WTC11 (cell line): ENCODE data around the gene SEPTIN8. TPM values are rescaled to one million over a fixed set of nuclear protein-coding genes. Genes with fewer than 3 reads are reported as not detected.

Source experiments
- ATAC-seq: fragments of 200-7000 bp; cut with Tn5 transposase; 2 replicates; pipeline ENCODE4 v1.10.0; 2021; ENCODE audit warnings: mild to moderate bottlenecking, moderate library complexity
- CTCF ChIA-PET: fragments of 300-600 bp; sonication (Branson Sonifier 250); formaldehyde crosslinking; loops from one replicate; lab custom pipeline; 2021; ENCODE audit warnings: antibody characterized with exemption; lab: Charles Lee
- POLR2A ChIA-PET: fragments of 350-600 bp; sonication (Branson Sonifier 250); formaldehyde crosslinking; loops from one replicate; lab custom pipeline; 2021; ENCODE audit warnings: antibody characterized with exemption; lab: Charles Lee
- DNase-seq: peaks from one replicate; pipeline ENCODE4 v3.0.0; 2021; ENCODE audit warnings: low spot score
- H3K27ac Mint-ChIP-seq: 2 replicates; pipeline ENCODE4 v1.8.0; 2021; ENCODE audit warnings: mixed read lengths
- H3K27me3 Mint-ChIP-seq: 2 replicates; pipeline ENCODE4 v1.8.0; 2021; ENCODE audit warnings: low read depth, mild to moderate bottlenecking, moderate library complexity, mixed read lengths
- H3K36me3 Mint-ChIP-seq: 2 replicates; pipeline ENCODE4 v1.8.0; 2021; ENCODE audit warnings: mixed read lengths
- H3K4me1 Mint-ChIP-seq: 2 replicates; pipeline ENCODE4 v1.8.0; 2022; ENCODE audit warnings: mixed read lengths
- H3K4me3 Mint-ChIP-seq: 2 replicates; pipeline ENCODE4 v1.8.0; 2021; ENCODE audit warnings: mild to moderate bottlenecking, moderate library complexity, mixed read lengths
- H3K9me3 Mint-ChIP-seq: 2 replicates; pipeline ENCODE4 v1.8.0; 2021; ENCODE audit warnings: mixed read lengths
- CBFB ChIP-seq: sonication (generic); formaldehyde crosslinking; IDR thresholded peaks from 2 replicates; pipeline ENCODE4 v1.8.1; 2022; ENCODE audit warnings: mild to moderate bottlenecking, low read depth, missing genetic modification reagents
- CREB1 ChIP-seq: sonication (generic); formaldehyde crosslinking; IDR thresholded peaks from 2 replicates; pipeline ENCODE4 v1.8.0; 2023; ENCODE audit warnings: mild to moderate bottlenecking, missing genetic modification reagents
- ESRRA ChIP-seq: sonication (generic); formaldehyde crosslinking; IDR thresholded peaks from 2 replicates; pipeline ENCODE4 v1.8.1; 2022; ENCODE audit warnings: mild to moderate bottlenecking, missing genetic modification reagents, borderline replicate concordance
- FOXK1 ChIP-seq: sonication (generic); formaldehyde crosslinking; IDR thresholded peaks from 2 replicates; pipeline ENCODE4 v1.8.0; 2022; ENCODE audit warnings: mild to moderate bottlenecking, moderate library complexity, missing genetic modification reagents
- FOXP1 ChIP-seq: sonication (generic); formaldehyde crosslinking; IDR thresholded peaks from 2 replicates; pipeline ENCODE4 v1.8.0; 2022; ENCODE audit warnings: missing genetic modification reagents, mild to moderate bottlenecking, moderate library complexity, borderline replicate concordance
- MYBL2 ChIP-seq: sonication (generic); formaldehyde crosslinking; IDR thresholded peaks from 2 replicates; pipeline ENCODE4 v1.8.1; 2023; ENCODE audit warnings: mild to moderate bottlenecking, moderate library complexity, missing genetic modification reagents
- NR1H2 ChIP-seq: sonication (generic); formaldehyde crosslinking; IDR thresholded peaks from 2 replicates; pipeline ENCODE4 v1.9.0; 2021; ENCODE audit warnings: mild to moderate bottlenecking, moderate library complexity, missing genetic modification reagents
- OVOL2 ChIP-seq: fragments of 250-450 bp; sonication (Bioruptor Pico); IDR thresholded peaks from 2 replicates; pipeline ENCODE4 v1.9.0; 2021; ENCODE audit warnings: mild to moderate bottlenecking, borderline replicate concordance
- PRRX2 ChIP-seq: fragments of 250-450 bp; sonication (Bioruptor Pico); IDR thresholded peaks from 2 replicates; pipeline ENCODE4 v1.8.0; 2021; ENCODE audit warnings: mild to moderate bottlenecking
- SP1 ChIP-seq: sonication (generic); formaldehyde crosslinking; conservative IDR thresholded peaks from 2 replicates; pipeline ENCODE4 v1.8.1; 2022; ENCODE audit warnings: missing genetic modification reagents
- TEAD1 ChIP-seq: sonication (generic); formaldehyde crosslinking; IDR thresholded peaks from 2 replicates; pipeline ENCODE4 v1.8.0; 2022; ENCODE audit warnings: mild to moderate bottlenecking, missing genetic modification reagents
- ZBTB21 ChIP-seq: sonication (generic); formaldehyde crosslinking; IDR thresholded peaks from 2 replicates; pipeline ENCODE4 v1.8.1; 2023; ENCODE audit warnings: mild to moderate bottlenecking, missing genetic modification reagents, borderline replicate concordance
- ZNF138 ChIP-seq: sonication (generic); formaldehyde crosslinking; conservative IDR thresholded peaks from 2 replicates; pipeline ENCODE4 v1.8.1; 2022; ENCODE audit warnings: mild to moderate bottlenecking, moderate library complexity, missing genetic modification reagents
- ZNF671 ChIP-seq: fragments of 250-450 bp; sonication (Bioruptor Pico); IDR thresholded peaks from 2 replicates; pipeline ENCODE4 v1.8.0; 2021; ENCODE audit warnings: mild to moderate bottlenecking
- total RNA-seq: library from RNA; stranded (reverse); gene quantifications from 3 replicates; pipeline ENCODE4 v1.2.3, GENCODE V29; 2021
- TF ChIP-seq, protein P1 (sequence below): sonication (generic); formaldehyde crosslinking; IDR thresholded peaks from 2 replicates; pipeline ENCODE4 v1.8.0; 2022; ENCODE audit warnings: mild to moderate bottlenecking, missing genetic modification reagents
- TF ChIP-seq, protein P2 (sequence below): sonication (generic); formaldehyde crosslinking; IDR thresholded peaks from 2 replicates; pipeline ENCODE4 v1.8.0; 2023; ENCODE audit warnings: missing genetic modification reagents
- TF ChIP-seq, protein P3 (sequence below): fragments of 250-450 bp; sonication (Bioruptor Pico); IDR thresholded peaks from 2 replicates; pipeline ENCODE4 v1.9.0; 2021; ENCODE audit warnings: moderate library complexity, mild to moderate bottlenecking, inconsistent platforms, borderline replicate concordance
- TF ChIP-seq, protein P4 (sequence below): fragments of 250-450 bp; sonication (Bioruptor Pico); conservative IDR thresholded peaks from 2 replicates; pipeline ENCODE4 v1.9.0; 2021; ENCODE audit warnings: mild to moderate bottlenecking
- TF ChIP-seq, protein P5 (sequence below): fragments of 250-450 bp; sonication (Bioruptor Pico); IDR thresholded peaks from 2 replicates; pipeline ENCODE4 v1.9.0; 2021; ENCODE audit warnings: mild to moderate bottlenecking
- TF ChIP-seq, protein P6 (sequence below): sonication (generic); formaldehyde crosslinking; IDR thresholded peaks from 2 replicates; pipeline ENCODE4 v1.8.0; 2022; ENCODE audit warnings: mild to moderate bottlenecking, missing genetic modification reagents
- TF ChIP-seq, protein P7 (sequence below): fragments of 250-450 bp; sonication (Bioruptor Pico); IDR thresholded peaks from 2 replicates; pipeline ENCODE4 v1.8.0; 2021; ENCODE audit warnings: mild to moderate bottlenecking
- TF ChIP-seq, protein P8 (sequence below): fragments of 250-450 bp; sonication (Bioruptor Pico); IDR thresholded peaks from 2 replicates; pipeline ENCODE4 v1.9.0; 2021; ENCODE audit warnings: mild to moderate bottlenecking

The SEPTIN8 gene
- total RNA-seq, 1 experiment from 2014 or later = 35.8 TPM

DNA sequence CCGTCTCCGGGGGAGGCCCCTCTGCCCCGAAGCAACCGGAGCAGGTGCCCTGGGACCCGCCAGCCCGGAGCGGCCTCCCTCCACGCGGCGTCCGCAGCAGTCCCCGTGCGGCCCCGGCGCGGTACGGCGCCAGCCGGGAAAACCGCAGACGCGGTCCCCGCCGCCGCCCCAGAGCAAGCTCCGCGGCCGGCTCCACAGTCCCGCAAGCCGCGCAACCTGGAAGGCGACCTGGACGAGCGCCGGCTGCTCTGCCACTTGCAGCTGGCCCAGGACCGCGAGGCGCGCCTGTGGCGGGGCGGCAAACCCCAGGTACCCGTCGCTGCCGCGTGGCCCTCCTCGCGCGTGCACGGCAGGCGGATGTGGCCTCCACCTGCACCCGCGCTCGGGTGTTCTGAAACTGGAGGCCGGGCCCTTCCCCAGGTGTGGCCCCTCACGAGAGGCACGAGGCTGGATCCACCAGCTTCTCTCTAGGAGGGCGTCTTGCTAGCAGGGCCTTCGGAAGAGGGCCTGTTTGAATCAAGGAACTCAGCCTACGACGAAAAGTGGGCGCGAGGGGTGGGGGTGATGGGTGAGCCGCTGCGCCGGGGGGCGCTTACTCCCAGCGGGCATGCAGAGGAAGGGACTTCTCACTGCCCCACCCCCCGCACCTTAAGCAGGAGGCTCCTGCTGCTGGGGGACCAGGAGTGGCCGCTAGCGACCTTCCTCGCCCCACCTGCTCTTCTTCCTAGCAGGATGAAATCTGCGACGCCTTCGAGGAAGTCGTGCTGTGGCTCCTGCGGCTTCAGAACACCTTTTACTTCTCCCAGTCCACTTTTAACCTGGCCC lies 29.2 kb downstream of the SEPTIN8 start (continued):
- peak; percentile 93 for TF ChIP-seq FOXP1 (CRISPR knock-in tag)
- no peak; the same call in 1 of the 2 replicates for TF ChIP-seq TEAD1
- TF ChIP-seq, protein P1, sequence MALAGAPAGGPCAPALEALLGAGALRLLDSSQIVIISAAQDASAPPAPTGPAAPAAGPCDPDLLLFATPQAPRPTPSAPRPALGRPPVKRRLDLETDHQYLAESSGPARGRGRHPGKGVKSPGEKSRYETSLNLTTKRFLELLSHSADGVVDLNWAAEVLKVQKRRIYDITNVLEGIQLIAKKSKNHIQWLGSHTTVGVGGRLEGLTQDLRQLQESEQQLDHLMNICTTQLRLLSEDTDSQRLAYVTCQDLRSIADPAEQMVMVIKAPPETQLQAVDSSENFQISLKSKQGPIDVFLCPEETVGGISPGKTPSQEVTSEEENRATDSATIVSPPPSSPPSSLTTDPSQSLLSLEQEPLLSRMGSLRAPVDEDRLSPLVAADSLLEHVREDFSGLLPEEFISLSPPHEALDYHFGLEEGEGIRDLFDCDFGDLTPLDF = peak; percentile 86
- TF ChIP-seq, protein P2, sequence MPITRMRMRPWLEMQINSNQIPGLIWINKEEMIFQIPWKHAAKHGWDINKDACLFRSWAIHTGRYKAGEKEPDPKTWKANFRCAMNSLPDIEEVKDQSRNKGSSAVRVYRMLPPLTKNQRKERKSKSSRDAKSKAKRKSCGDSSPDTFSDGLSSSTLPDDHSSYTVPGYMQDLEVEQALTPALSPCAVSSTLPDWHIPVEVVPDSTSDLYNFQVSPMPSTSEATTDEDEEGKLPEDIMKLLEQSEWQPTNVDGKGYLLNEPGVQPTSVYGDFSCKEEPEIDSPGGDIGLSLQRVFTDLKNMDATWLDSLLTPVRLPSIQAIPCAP = no peak

DNA sequence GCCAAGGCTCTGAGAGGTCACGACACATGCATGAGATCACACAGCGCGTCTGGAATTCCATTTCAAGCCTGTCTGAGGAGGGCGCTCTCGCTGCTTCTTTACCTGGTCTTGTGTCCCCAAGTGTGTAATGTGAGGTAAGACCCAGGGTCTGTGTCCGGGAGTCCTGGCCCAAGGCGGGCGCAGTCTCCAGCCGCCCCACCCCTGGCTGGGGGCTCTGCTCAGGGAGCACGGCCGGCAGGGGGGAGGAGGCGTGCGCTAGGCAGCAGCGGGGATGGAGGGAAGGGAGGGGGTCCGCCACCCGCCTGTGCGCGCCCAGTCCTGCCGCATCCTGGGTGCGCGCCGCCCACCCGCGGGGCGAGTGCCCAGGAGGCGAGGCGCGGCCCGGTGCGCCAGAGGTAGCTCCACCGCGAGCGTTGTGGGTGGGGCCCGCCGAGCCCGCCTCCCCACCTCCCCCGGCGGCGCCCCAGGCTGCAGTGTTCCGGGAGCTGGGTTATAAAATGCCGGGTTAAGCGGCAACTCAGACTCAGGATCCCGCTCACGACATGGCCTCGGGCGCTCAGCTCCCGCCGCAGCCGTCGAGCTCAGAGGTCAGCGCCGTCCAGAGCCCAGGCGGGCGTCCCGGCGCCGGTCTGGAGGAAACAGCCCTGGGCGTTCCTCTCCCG lies 30.0 kb downstream of the SEPTIN8 start, which contains the start of gene CCNI2:
Gene CCNI2, plus strand, starts transcription at position 473 of the 662 bp plus-strand sequence. Its CDS starts 70 bp downstream, at position 543.
- ATAC-seq (peak; percentile 81), DNase-seq (peak; percentile 73)
- Mint-ChIP-seq H3K4me1 (peaks cover 4% of the 10 kb centered on the region; the same call in 1 of the 2 replicates), H3K4me3 (peak within 1 kb of the TSS; percentile 59), H3K27ac (no peak within 1 kb of the TSS), H3K9me3 (no peaks in the 10 kb centered on the region; the same call in 1 of the 2 replicates), H3K27me3 (peaks cover 66% of the 10 kb centered on the region), H3K36me3 (no peaks in the 10 kb centered on the region)
- POLR2A ChIA-PET = interaction anchor here (1.1 to 1.4 kb wide), 3 partner anchors 9 to 119 kb away, joined by 5 to 8 read pairs (median 6); partner anchors contain the start of genes GDF9, KIF3A and UQCRQ
- CTCF ChIA-PET = interaction anchor here (0.6 to 2.5 kb wide), 25 partner anchors 10 to 361 kb away, joined by 3 to 50 read pairs (median 4); partner anchors contain the start of genes GDF9, KIF3A, SEPTIN8 and SOWAHA
- no peak for TF ChIP-seq FOXP1 (CRISPR knock-in tag)
- no peak for TF ChIP-seq ESRRA (CRISPR knock-in tag)
- TF ChIP-seq, protein P3, sequence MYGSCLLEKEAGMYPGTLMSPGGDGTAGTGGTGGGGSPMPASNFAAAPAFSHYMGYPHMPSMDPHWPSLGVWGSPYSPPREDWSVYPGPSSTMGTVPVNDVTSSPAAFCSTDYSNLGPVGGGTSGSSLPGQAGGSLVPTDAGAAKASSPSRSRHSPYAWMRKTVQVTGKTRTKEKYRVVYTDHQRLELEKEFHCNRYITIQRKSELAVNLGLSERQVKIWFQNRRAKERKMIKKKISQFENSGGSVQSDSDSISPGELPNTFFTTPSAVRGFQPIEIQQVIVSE (CRISPR knock-in tag) = no peak
- TF ChIP-seq, protein P4, sequence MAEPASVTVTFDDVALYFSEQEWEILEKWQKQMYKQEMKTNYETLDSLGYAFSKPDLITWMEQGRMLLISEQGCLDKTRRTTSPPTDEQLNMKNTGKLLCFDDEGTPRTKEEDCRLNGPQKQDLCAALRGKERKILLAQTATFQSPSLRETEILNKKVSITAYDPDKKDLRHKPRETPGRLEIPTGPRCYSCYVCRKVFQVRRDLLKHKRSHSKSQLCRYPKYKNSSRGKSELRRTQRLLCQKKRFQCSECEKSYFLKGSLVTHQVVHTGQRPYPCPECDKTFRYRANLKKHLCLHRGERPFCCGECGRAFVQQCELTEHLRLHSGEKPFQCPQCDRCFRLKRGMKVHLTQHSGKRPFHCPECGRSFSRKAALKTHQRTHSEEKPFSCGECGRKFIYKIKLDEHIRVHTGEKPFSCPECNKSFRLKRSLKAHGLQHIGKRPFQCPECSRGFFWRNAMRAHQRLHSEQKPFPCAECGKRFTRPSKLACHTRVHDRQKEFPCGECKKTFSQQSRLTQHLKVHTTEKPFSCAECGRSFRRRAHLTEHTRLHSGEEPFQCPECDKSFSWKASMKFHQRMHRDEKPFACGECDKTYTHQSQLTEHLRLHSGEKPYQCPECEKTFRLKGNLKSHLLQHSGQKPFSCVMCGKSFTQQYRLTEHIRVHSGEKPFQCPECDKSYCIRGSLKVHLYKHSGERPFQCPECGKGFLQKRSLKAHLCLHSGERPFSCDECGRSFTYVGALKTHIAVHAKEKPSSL (CRISPR knock-in tag) = no peak
- no peak for TF ChIP-seq NR1H2 (CRISPR knock-in tag)
- no peak for TF ChIP-seq CBFB (CRISPR knock-in tag)
- no peak for TF ChIP-seq ZNF138 (CRISPR knock-in tag)
- TF ChIP-seq ZNF671 (CRISPR knock-in tag) = no peak
- TF ChIP-seq CREB1 (CRISPR knock-in tag) = no peak
- TF ChIP-seq, protein P1 = no peak
- TF ChIP-seq, protein P5, sequence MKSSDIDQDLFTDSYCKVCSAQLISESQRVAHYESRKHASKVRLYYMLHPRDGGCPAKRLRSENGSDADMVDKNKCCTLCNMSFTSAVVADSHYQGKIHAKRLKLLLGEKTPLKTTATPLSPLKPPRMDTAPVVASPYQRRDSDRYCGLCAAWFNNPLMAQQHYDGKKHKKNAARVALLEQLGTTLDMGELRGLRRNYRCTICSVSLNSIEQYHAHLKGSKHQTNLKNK (CRISPR knock-in tag) = no peak
- TF ChIP-seq, protein P6, sequence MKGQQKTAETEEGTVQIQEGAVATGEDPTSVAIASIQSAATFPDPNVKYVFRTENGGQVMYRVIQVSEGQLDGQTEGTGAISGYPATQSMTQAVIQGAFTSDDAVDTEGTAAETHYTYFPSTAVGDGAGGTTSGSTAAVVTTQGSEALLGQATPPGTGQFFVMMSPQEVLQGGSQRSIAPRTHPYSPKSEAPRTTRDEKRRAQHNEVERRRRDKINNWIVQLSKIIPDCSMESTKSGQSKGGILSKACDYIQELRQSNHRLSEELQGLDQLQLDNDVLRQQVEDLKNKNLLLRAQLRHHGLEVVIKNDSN (CRISPR knock-in tag) = no peak
- peak; percentile 48 for TF ChIP-seq MYBL2
- no peak for TF ChIP-seq ZBTB21 (CRISPR knock-in tag)
- no peak for TF ChIP-seq OVOL2 (CRISPR knock-in tag)
- TF ChIP-seq, protein P7, sequence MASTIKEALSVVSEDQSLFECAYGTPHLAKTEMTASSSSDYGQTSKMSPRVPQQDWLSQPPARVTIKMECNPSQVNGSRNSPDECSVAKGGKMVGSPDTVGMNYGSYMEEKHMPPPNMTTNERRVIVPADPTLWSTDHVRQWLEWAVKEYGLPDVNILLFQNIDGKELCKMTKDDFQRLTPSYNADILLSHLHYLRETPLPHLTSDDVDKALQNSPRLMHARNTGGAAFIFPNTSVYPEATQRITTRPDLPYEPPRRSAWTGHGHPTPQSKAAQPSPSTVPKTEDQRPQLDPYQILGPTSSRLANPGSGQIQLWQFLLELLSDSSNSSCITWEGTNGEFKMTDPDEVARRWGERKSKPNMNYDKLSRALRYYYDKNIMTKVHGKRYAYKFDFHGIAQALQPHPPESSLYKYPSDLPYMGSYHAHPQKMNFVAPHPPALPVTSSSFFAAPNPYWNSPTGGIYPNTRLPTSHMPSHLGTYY = no peak
- peak; percentile 31 for TF ChIP-seq SP1 (CRISPR knock-in tag)
- no peak for TF ChIP-seq PRRX2
- TF ChIP-seq, protein P8, sequence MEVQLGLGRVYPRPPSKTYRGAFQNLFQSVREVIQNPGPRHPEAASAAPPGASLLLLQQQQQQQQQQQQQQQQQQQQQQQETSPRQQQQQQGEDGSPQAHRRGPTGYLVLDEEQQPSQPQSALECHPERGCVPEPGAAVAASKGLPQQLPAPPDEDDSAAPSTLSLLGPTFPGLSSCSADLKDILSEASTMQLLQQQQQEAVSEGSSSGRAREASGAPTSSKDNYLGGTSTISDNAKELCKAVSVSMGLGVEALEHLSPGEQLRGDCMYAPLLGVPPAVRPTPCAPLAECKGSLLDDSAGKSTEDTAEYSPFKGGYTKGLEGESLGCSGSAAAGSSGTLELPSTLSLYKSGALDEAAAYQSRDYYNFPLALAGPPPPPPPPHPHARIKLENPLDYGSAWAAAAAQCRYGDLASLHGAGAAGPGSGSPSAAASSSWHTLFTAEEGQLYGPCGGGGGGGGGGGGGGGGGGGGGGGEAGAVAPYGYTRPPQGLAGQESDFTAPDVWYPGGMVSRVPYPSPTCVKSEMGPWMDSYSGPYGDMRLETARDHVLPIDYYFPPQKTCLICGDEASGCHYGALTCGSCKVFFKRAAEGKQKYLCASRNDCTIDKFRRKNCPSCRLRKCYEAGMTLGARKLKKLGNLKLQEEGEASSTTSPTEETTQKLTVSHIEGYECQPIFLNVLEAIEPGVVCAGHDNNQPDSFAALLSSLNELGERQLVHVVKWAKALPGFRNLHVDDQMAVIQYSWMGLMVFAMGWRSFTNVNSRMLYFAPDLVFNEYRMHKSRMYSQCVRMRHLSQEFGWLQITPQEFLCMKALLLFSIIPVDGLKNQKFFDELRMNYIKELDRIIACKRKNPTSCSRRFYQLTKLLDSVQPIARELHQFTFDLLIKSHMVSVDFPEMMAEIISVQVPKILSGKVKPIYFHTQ (CRISPR knock-in tag) = no peak
- peak; percentile 21; the same call in 1 of the 2 replicates for TF ChIP-seq FOXK1 (CRISPR knock-in tag)
